Measurements from ENCODE around the gene IQSEC1.

The IQSEC1 gene

GRCh38 chr3:12979151-12979946 is 93.9 kb downstream of the IQSEC1 start:
- no peak overlapping the region for H3K27ac ChIP-seq
- TF ChIP-seq, protein P1, sequence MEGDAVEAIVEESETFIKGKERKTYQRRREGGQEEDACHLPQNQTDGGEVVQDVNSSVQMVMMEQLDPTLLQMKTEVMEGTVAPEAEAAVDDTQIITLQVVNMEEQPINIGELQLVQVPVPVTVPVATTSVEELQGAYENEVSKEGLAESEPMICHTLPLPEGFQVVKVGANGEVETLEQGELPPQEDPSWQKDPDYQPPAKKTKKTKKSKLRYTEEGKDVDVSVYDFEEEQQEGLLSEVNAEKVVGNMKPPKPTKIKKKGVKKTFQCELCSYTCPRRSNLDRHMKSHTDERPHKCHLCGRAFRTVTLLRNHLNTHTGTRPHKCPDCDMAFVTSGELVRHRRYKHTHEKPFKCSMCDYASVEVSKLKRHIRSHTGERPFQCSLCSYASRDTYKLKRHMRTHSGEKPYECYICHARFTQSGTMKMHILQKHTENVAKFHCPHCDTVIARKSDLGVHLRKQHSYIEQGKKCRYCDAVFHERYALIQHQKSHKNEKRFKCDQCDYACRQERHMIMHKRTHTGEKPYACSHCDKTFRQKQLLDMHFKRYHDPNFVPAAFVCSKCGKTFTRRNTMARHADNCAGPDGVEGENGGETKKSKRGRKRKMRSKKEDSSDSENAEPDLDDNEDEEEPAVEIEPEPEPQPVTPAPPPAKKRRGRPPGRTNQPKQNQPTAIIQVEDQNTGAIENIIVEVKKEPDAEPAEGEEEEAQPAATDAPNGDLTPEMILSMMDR (conservative IDR thresholded peaks at IDR 0.05; ENCODE audit: low read depth) = no peak
- POLR2A ChIA-PET (ENCODE audit: low non-redundant PET) = no interaction called here
- DNase-seq (ENCODE audit: low spot score) = no peak
- CTCF ChIA-PET = interaction anchor here (0.5 kb wide), 1 partner anchor 87 kb away, joined by 3 read pairs; no protein-coding TSS in a partner anchor

- H3K27ac ChIP-seq = no peak overlapping the region
- TF ChIP-seq, protein P1 (conservative IDR thresholded peaks at IDR 0.05; ENCODE audit: low read depth) = no peak
- DNase-seq (ENCODE audit: low spot score) = no peak
- ChIA-PET POLR2A (ENCODE audit: low non-redundant PET) (no interaction called here), CTCF (interaction anchor here (0.6 kb wide), 1 partner anchor 109 kb away, joined by 3 read pairs; no protein-coding TSS in a partner anchor)
Observed at GRCh38 chr3:12978682-12979081, 94.5 kb downstream of the IQSEC1 start.

- no peak overlapping the region for H3K27ac ChIP-seq
- ChIA-PET CTCF (no interaction called here), POLR2A (ENCODE audit: low non-redundant PET) (no interaction called here)
- TF ChIP-seq, protein P1 (conservative IDR thresholded peaks at IDR 0.05; ENCODE audit: low read depth) = no peak
- no peak for DNase-seq (ENCODE audit: low spot score)
Observed at GRCh38 chr3:12977117-12977808, 96.0 kb downstream of the IQSEC1 start.

DNA sequence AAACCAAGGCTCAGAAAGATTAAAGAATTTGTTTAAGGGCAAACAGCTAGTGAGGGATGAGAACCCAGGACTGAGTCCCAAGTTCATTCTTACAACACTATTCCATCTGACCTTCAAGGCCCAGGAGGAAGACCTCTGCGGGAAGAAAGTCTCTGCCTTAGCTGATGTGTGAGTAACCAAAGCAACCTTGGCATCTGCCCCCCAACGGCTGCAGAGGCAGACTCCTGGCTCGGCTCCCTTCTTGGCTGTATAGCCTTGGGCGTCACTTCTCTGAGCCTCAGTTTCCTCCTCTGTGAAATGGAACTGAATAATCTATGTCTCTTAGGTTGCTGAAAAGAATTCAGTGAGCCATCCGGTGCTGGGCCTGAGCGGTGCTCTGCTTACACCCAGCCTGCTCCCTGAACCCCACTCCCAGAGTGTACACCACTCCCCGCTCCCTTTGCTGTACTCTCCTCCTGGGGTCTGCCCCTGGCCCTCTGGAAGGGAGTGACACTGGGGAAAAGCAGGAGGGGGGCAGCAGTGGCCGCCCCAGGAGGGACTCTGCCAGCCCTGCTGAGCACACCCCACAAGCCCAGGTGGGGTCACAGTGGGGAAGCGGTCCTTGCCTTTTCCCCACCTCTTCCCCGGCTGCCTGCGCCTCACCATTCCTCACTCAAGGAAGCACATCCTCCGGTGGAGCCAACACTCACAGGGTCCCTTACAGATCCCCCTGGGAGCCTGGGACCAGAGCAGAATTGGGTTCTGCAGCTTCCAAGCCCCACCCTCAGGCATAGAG is 97.3 kb downstream of the IQSEC1 start:
- TF ChIP-seq, protein P1 (conservative IDR thresholded peaks at IDR 0.05; ENCODE audit: low read depth) = no peak
- ChIA-PET CTCF (no interaction called here), POLR2A (ENCODE audit: low non-redundant PET) (no interaction called here)
- no peak for DNase-seq (ENCODE audit: low spot score)
- H3K27ac ChIP-seq = no peak overlapping the region

DNA sequence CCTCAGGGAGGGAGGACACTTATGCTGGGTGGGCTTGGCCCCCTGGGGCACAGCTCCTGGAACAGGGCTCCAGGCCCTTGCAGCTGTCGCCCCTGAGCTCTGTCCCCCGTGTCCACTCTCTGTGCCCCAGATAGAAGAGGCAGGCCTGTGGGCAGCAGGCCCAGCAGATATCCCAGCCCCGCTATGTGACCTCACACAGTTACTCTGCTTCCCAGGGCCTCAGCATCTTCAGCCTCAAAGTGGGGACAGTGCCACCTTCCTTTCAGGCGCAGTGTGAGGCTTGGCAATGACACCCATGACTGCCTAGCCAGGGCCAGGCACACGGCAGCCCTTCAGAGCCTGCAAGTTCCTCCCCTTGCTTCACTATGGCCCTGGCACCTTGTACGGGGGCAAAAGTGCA is 98.4 kb downstream of the IQSEC1 start:
- ChIA-PET POLR2A (ENCODE audit: low non-redundant PET) (no interaction called here), CTCF (no interaction called here)
- DNase-seq (ENCODE audit: low spot score) = no peak
- H3K27ac ChIP-seq = no peak overlapping the region
- TF ChIP-seq, protein P1 (conservative IDR thresholded peaks at IDR 0.05; ENCODE audit: low read depth) = no peak

DNA sequence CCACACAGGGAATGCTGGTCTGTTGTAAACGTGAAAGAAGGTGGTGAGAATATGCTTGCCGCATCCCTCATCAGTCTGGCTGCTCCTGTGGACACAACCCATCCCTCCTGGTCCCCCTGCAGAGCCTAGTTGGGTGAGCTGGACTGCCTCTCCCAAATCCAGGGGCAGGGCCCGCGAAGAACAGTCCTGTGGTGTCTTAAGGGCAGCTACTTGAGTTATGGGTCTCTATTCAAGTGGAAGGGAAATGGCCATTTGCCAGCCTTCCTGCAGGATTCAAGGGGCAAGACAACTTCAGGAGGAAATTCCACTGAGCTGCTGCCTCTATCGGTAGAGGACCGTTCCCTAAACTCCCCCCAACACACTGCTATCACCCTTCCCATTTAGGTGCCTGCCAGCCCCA is 98.9 kb downstream of the IQSEC1 start:
- no peak overlapping the region for H3K27ac ChIP-seq
- POLR2A ChIA-PET (ENCODE audit: low non-redundant PET) = no interaction called here
- DNase-seq (ENCODE audit: low spot score) = no peak
- CTCF ChIA-PET = interaction anchor here (0.6 kb wide), 1 partner anchor 133 kb away, joined by 3 read pairs; the partner anchor contains the start of gene RPL32
- TF ChIP-seq, protein P1 (conservative IDR thresholded peaks at IDR 0.05; ENCODE audit: low read depth) = no peak
